ENCODE data around the gene EZR.
A peak's percentile ranks its signal among the peaks of the same experiment; 100 is the strongest.

The EZR gene

GRCh38 chr6:158819213-158819976 lies at the start of gene EZR:
Gene EZR, minus strand, starts transcription at chr6:158819368. Its CDS starts 1,275 bp downstream, at chr6:158818093.
- DNase-seq (ENCODE audit: low read depth in 3 of 3) = peak; percentile 70 to 83 (median 72)

- no peak for DNase-seq (ENCODE audit: low read depth in 3 of 3)
These were observed 48.9 kb upstream of the EZR start for GRCh38 chr6:158868122-158868480.

- no peak for DNase-seq (ENCODE audit: low read depth in 3 of 3)
These were observed 48.4 kb upstream of the EZR start for GRCh38 chr6:158867381-158868121.

- no peak for DNase-seq (ENCODE audit: low read depth in 3 of 3)
These were observed 46.6 kb upstream of the EZR start for GRCh38 chr6:158865769-158866168.

- no peak for DNase-seq (ENCODE audit: low read depth in 3 of 3)
These were observed 44.5 kb upstream of the EZR start for GRCh38 chr6:158863646-158864045.

GRCh38 chr6:158861686-158862381 lies 42.7 kb upstream of the EZR start:
- DNase-seq (ENCODE audit: low read depth in 3 of 3) = no peak

- DNase-seq (ENCODE audit: low read depth in 3 of 3) = no peak
These were observed 41.2 kb upstream of the EZR start for GRCh38 chr6:158860279-158860865.

GRCh38 chr6:158856261-158856660 lies 37.1 kb upstream of the EZR start:
- DNase-seq (ENCODE audit: low read depth in 3 of 3) = no peak

GRCh38 chr6:158854214-158855101 lies 35.3 kb upstream of the EZR start:
- DNase-seq (ENCODE audit: low read depth in 3 of 3) = no peak

- DNase-seq (ENCODE audit: low read depth in 3 of 3) = no peak
These were observed 34.7 kb upstream of the EZR start for GRCh38 chr6:158853880-158854213.

GRCh38 chr6:158853072-158853879 lies 34.1 kb upstream of the EZR start:
- DNase-seq (ENCODE audit: low read depth in 3 of 3) = peak; percentile 71 to 83 (median 81)

- DNase-seq (ENCODE audit: low read depth in 3 of 3) = no peak
These were observed 33.3 kb upstream of the EZR start for GRCh38 chr6:158852312-158853071.

- no peak for DNase-seq (ENCODE audit: low read depth in 3 of 3)
These were observed 31.6 kb upstream of the EZR start for GRCh38 chr6:158850807-158851115.

- peak; percentile 29 to 40 (median 32) for DNase-seq (ENCODE audit: low read depth in 3 of 3)
These were observed 31.0 kb upstream of the EZR start for GRCh38 chr6:158849899-158850806.

GRCh38 chr6:158848490-158848895 lies 29.3 kb upstream of the EZR start:
- no peak for DNase-seq (ENCODE audit: low read depth in 3 of 3)

GRCh38 chr6:158847786-158848185 lies 28.6 kb upstream of the EZR start:
- no peak for DNase-seq (ENCODE audit: low read depth in 3 of 3)

GRCh38 chr6:158847012-158847529 lies 27.9 kb upstream of the EZR start:
- no peak for DNase-seq (ENCODE audit: low read depth in 3 of 3)
